SU-DHL-6 (cell line): ENCODE results near the gene GLS.

Source experiments
- CTCF ChIP-seq: fragments of 200-600 bp; sonication (generic); IDR thresholded peaks from one replicate; pipeline ENCODE4 v1.5.1; 2017; ENCODE audit warnings: antibody characterized with exemption, mild to moderate bottlenecking, low read length, moderate library complexity; ENCODE audit not compliant: insufficient read depth, poor library complexity, severe bottlenecking
- EZH2phosphoT487 ChIP-seq: fragments of 200-600 bp; sonication (generic), shearing (Covaris generic); conservative IDR thresholded peaks from 2 replicates; pipeline ENCODE4 v1.6.1; 2018; ENCODE audit warnings: mild to moderate bottlenecking, antibody characterized with exemption, low read length, moderate library complexity, mixed read lengths

GRCh38 chr2:190988910-190989309 lies 108.3 kb downstream of the GLS start:
- TF ChIP-seq CTCF: no peak
- no peak for TF ChIP-seq EZH2phosphoT487
